ENCODE measurements around the gene TMEM214.

The TMEM214 gene

DNA sequence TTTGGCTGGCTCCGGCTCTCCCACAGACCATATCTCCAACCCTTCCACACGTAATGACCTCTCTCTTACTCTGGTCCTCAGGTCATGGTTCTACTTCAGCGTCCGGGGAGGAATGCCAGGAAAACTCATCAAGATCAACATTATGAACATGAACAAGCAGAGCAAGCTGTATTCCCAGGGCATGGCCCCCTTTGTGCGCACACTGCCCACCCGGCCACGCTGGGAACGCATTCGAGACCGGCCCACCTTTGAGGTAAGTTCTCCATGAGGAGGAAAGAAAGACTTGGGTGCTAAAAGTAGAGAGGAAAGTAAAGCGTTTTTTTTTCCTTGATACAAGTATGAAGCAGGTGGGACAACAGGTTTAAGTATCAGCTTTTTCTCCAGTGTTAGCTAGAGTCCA is 20.6 kb downstream of the TMEM214 start:
- Histone ChIP-seq H3K4me1 (ENCODE audit: control insufficient read depth, insufficient read depth, low read length, poor library complexity, severe bottlenecking) (peaks cover 16% of the 10 kb centered on the region), H3K9me3 (ENCODE audit: control insufficient read depth, low read length) (no peaks in the 10 kb centered on the region), H3K36me3 (ENCODE audit: control insufficient read depth, insufficient read depth, low read length) (peaks cover 50% of the 10 kb centered on the region), H3K27ac (ENCODE audit: low read depth, low read length, severe bottlenecking) (no peak overlapping the region), H3K4me3 (ENCODE audit: extremely low read depth, insufficient read depth, low read length, poor library complexity, severe bottlenecking) (no peak overlapping the region)
- 89 to 100% methylated on average over 8 to 11 of the region's 11 CpGs for WGBS, 2 experiments (ENCODE audit: insufficient coverage in 2 of 2)

DNA sequence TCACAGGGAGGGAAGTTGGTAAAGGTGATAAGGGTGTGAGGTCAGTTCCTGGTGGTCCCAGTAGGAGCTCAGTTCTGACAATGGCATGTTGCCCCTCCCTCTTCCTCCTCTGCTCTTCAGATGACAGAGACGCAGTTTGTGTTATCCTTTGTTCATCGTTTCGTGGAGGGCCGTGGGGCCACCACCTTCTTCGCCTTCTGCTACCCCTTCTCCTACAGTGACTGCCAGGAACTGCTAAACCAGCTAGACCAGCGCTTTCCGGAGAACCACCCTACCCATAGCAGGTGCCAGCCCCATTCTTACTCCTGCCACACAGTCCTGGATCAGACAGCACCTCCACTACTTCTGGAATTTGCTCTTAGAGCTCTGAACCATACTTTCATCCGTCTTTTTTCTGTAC is 21.0 kb downstream of the TMEM214 start:
- Histone ChIP-seq H3K36me3 (ENCODE audit: control insufficient read depth, insufficient read depth, low read length) (peaks cover 55% of the 10 kb centered on the region), H3K27ac (ENCODE audit: low read depth, low read length, severe bottlenecking) (no peak overlapping the region)
- 81 to 83% methylated on average over 6 to 8 of the region's 8 CpGs for WGBS, 2 experiments (ENCODE audit: insufficient coverage in 2 of 2)

DNA sequence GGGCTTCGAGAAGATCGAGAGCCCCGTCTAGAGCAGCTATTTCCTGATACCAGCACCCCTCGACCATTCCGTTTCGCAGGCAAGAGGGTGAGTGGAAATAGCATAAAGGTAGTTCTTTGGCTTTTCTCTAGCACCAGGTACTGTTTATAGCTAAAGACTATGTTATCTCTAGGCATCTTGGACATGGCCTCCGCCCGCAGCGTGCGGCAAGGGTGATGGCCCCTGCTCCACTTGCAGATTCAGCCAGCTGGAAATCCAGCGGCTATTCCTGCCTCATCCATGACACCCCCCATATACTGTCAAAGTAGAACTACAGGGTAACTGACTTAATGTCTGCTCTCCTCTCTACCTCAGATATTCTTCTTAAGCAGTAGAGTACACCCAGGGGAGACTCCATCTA is 22.0 kb downstream of the TMEM214 start:
- Histone ChIP-seq H3K27ac (ENCODE audit: low read depth, low read length, severe bottlenecking) (no peak overlapping the region), H3K36me3 (ENCODE audit: control insufficient read depth, insufficient read depth, low read length) (peaks cover 64% of the 10 kb centered on the region), H3K4me3 (ENCODE audit: extremely low read depth, insufficient read depth, low read length, poor library complexity, severe bottlenecking) (no peak overlapping the region), H3K9me3 (ENCODE audit: control insufficient read depth, low read length) (no peaks in the 10 kb centered on the region), H3K4me1 (ENCODE audit: control insufficient read depth, insufficient read depth, low read length, poor library complexity, severe bottlenecking) (peaks cover 8% of the 10 kb centered on the region)
- 94% methylated on average over 8 to 11 of the region's 11 CpGs for WGBS, 2 experiments (ENCODE audit: insufficient coverage in 2 of 2)

More for the DNA sequence above, 21.0 kb downstream of the TMEM214 start:
- peaks cover 16% of the 10 kb centered on the region for H3K4me1 ChIP-seq (ENCODE audit: control insufficient read depth, insufficient read depth, low read length, poor library complexity, severe bottlenecking)
- H3K9me3 ChIP-seq (ENCODE audit: control insufficient read depth, low read length) = no peaks in the 10 kb centered on the region
- H3K4me3 ChIP-seq (ENCODE audit: extremely low read depth, insufficient read depth, low read length, poor library complexity, severe bottlenecking) = no peak overlapping the region

DNA sequence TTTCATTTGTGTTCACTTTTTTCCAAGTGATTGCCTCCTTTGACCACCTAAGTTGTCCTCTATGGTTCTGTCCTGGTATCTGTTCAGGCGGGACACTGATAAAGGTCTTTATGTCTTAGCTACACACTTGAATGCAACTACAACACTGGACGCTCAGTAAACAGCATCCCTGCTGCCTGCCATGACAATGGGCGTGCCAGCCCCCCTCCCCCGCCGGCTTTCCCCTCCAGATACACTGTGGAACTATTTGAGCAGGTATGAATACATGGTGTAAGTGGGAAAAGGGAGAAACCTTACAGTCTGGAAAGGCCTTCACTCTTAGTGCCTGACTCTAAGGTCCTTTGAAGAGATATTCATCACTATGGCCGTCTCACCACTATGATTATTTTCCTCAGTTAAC is 24.4 kb downstream of the TMEM214 start:
- Histone ChIP-seq H3K4me1 (ENCODE audit: control insufficient read depth, insufficient read depth, low read length, poor library complexity, severe bottlenecking) (peaks cover 7% of the 10 kb centered on the region), H3K9me3 (ENCODE audit: control insufficient read depth, low read length) (no peaks in the 10 kb centered on the region), H3K36me3 (ENCODE audit: control insufficient read depth, insufficient read depth, low read length) (peaks cover 83% of the 10 kb centered on the region), H3K27ac (ENCODE audit: low read depth, low read length, severe bottlenecking) (no peak overlapping the region), H3K4me3 (ENCODE audit: extremely low read depth, insufficient read depth, low read length, poor library complexity, severe bottlenecking) (no peak overlapping the region)
- 94 to 100% methylated on average over 2 to 4 of the region's 6 CpGs for WGBS, 2 experiments (ENCODE audit: insufficient coverage in 2 of 2)

DNA sequence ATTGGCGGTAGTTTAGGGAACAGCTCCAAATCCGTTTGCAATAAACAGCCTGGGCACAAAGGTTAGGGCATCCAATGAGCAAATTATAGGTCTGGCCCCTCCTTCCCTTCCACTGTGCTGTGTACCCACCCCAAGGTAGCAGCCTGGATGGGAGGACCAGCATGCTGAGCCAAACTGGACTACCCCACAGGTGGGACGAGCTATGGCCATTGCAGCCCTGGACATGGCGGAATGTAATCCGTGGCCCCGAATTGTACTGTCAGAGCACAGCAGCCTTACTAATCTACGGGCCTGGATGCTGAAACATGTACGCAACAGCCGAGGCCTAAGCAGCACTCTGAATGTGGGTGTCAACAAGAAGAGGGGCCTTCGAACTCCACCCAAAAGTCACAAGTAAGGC is 25.4 kb downstream of the TMEM214 start:
- Histone ChIP-seq H3K4me1 (ENCODE audit: control insufficient read depth, insufficient read depth, low read length, poor library complexity, severe bottlenecking) (no peaks in the 10 kb centered on the region), H3K4me3 (ENCODE audit: extremely low read depth, insufficient read depth, low read length, poor library complexity, severe bottlenecking) (no peak overlapping the region), H3K36me3 (ENCODE audit: control insufficient read depth, insufficient read depth, low read length) (peaks cover 92% of the 10 kb centered on the region), H3K27ac (ENCODE audit: low read depth, low read length, severe bottlenecking) (no peak overlapping the region), H3K9me3 (ENCODE audit: control insufficient read depth, low read length) (no peaks in the 10 kb centered on the region)
- 94 to 97% methylated on average over 10 of the region's 10 CpGs for WGBS, 2 experiments (ENCODE audit: insufficient coverage in 2 of 2)

DNA sequence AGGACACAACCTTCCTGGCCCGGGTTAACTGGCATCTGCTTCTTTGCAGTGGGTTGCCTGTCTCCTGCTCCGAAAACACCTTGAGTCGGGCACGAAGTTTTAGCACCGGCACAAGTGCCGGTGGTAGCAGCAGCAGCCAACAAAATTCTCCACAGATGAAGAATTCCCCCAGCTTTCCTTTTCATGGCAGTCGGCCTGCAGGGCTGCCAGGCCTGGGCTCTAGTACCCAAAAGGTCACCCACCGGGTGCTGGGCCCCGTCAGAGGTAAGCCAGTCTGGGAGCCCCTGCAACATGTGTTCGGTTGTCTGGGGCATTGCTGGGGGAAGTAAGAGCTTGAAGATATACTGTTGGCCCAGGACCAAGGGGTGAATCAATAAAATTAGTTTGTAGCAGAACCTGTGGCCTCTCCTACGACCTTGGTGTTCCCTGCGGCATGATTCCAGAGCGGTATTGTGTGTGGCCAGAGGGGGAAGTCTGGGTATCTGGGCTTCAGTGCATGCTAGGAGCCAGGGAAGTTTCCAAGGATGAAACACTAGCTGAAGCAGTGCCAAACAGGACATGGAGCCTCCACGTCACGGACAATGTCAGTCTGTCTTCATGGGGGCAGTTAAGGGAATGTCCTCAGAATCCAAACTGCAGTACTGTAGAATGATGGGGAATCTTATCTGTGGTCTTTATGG is 26.5 kb downstream of the TMEM214 start:
- peaks cover 88% of the 10 kb centered on the region for H3K36me3 ChIP-seq (ENCODE audit: control insufficient read depth, insufficient read depth, low read length)
- no peak overlapping the region for H3K4me3 ChIP-seq (ENCODE audit: extremely low read depth, insufficient read depth, low read length, poor library complexity, severe bottlenecking)
- no peaks in the 10 kb centered on the region for H3K9me3 ChIP-seq (ENCODE audit: control insufficient read depth, low read length)
- 93 to 99% methylated on average over 12 to 13 of the region's 15 CpGs for WGBS, 2 experiments (ENCODE audit: insufficient coverage in 2 of 2)
- H3K4me1 ChIP-seq (ENCODE audit: control insufficient read depth, insufficient read depth, low read length, poor library complexity, severe bottlenecking) = no peaks in the 10 kb centered on the region
- H3K27ac ChIP-seq (ENCODE audit: low read depth, low read length, severe bottlenecking) = no peak overlapping the region

DNA sequence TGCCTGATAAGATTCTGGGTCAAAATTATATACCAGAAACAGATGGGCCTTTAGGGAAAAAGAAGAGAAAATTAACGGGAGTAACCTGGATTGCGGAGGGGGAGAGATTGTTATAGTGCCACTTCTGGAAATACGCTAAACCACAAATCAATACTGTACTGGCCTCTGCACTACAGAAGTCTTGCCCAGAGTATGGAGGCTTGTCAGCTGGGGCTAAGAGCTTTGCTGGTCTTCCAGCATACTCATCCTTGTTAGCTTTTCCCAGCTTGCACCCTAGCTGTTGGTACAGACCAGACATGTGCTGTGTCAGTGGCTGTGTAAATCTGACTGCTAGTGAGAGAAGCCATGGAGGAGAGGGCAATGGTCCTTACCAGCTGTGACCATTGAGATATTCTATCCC is 27.6 kb downstream of the TMEM214 start:
- Histone ChIP-seq H3K4me3 (ENCODE audit: extremely low read depth, insufficient read depth, low read length, poor library complexity, severe bottlenecking) (no peak overlapping the region), H3K36me3 (ENCODE audit: control insufficient read depth, insufficient read depth, low read length) (peaks cover 86% of the 10 kb centered on the region)
- 80 to 91% methylated on average over 2 to 3 of the region's 3 CpGs for WGBS, 2 experiments (ENCODE audit: insufficient coverage in 2 of 2)

DNA sequence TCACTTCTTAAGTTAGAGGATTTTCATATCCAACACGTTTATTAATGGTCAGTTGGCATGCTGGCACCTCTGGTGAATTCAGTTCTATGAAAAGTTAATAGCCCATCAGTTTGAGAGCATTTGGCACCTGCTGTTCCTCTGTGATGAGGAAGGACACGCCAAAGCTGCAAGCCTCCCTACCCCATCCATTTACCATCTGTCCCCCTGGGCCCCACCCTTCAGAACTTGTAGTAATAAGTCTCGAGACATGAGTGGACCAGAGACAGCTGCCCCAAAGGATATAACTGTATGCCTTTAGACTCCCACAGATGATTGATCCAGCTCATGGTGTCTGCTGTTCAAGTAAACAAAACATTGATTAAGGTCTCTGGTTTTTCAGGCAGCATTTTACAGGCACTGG is 32.4 kb downstream of the TMEM214 start:
- H3K4me1 ChIP-seq (ENCODE audit: control insufficient read depth, insufficient read depth, low read length, poor library complexity, severe bottlenecking) = peaks cover 9% of the 10 kb centered on the region
- H3K4me3 ChIP-seq (ENCODE audit: extremely low read depth, insufficient read depth, low read length, poor library complexity, severe bottlenecking) = no peak overlapping the region
- H3K27ac ChIP-seq (ENCODE audit: low read depth, low read length, severe bottlenecking) = no peak overlapping the region
- peaks cover 90% of the 10 kb centered on the region for H3K36me3 ChIP-seq (ENCODE audit: control insufficient read depth, insufficient read depth, low read length)
- no peaks in the 10 kb centered on the region for H3K9me3 ChIP-seq (ENCODE audit: control insufficient read depth, low read length)
- WGBS, 2 experiments (ENCODE audit: insufficient coverage in 2 of 2) = 100% methylated on average over 1 of the region's 3 CpGs

More for the DNA sequence above, 27.6 kb downstream of the TMEM214 start:
- H3K27ac ChIP-seq (ENCODE audit: low read depth, low read length, severe bottlenecking) = no peak overlapping the region
- H3K4me1 ChIP-seq (ENCODE audit: control insufficient read depth, insufficient read depth, low read length, poor library complexity, severe bottlenecking) = no peaks in the 10 kb centered on the region
- no peaks in the 10 kb centered on the region for H3K9me3 ChIP-seq (ENCODE audit: control insufficient read depth, low read length)

DNA sequence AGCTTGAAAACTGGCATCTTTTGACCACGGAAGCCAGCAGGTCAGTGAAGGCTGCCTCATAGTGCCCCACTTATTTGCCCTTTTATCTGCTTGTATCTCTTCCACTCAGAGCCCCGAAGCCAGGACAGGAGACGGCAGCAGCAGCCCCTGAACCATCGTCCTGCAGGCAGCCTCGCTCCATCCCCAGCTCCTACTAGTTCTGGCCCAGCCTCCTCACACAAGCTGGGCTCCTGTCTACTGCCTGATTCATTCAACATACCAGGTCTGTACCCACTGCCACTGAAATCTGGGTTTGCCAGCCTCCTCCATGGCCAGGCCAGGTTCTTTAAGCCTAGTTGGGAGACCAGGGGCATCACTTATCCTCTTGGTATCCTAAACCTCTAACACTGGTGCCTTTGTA is 34.6 kb downstream of the TMEM214 start:
- Histone ChIP-seq H3K4me1 (ENCODE audit: control insufficient read depth, insufficient read depth, low read length, poor library complexity, severe bottlenecking) (peaks cover 13% of the 10 kb centered on the region), H3K9me3 (ENCODE audit: control insufficient read depth, low read length) (no peaks in the 10 kb centered on the region), H3K27ac (ENCODE audit: low read depth, low read length, severe bottlenecking) (no peak overlapping the region), H3K4me3 (ENCODE audit: extremely low read depth, insufficient read depth, low read length, poor library complexity, severe bottlenecking) (no peak overlapping the region), H3K36me3 (ENCODE audit: control insufficient read depth, insufficient read depth, low read length) (peaks cover 77% of the 10 kb centered on the region)
- WGBS, 2 experiments (ENCODE audit: insufficient coverage in 2 of 2) = 92 to 98% methylated on average over 5 of the region's 5 CpGs

DNA sequence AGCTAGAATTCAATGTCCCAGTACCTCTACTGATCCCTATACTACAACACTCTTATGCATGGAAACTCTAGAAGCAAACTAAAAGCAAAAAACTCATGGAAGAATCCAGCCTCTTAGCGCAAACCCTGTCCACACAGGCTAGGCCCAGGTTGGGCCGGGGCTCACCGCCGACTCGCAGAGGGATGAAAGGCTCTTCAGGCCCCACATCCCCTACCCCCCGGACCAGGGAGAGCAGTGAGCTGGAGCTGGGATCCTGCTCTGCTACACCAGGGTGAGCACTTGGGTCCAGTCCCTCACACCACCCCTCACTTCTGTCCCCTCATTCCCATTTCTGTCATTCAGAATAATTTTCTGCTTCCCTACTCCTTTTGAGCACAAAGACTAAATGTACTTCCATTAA is 36.7 kb downstream of the TMEM214 start:
- Histone ChIP-seq H3K9me3 (ENCODE audit: control insufficient read depth, low read length) (no peaks in the 10 kb centered on the region), H3K4me1 (ENCODE audit: control insufficient read depth, insufficient read depth, low read length, poor library complexity, severe bottlenecking) (peaks cover 16% of the 10 kb centered on the region), H3K36me3 (ENCODE audit: control insufficient read depth, insufficient read depth, low read length) (peaks cover 61% of the 10 kb centered on the region), H3K4me3 (ENCODE audit: extremely low read depth, insufficient read depth, low read length, poor library complexity, severe bottlenecking) (peak overlapping the region; percentile 98), H3K27ac (ENCODE audit: low read depth, low read length, severe bottlenecking) (no peak overlapping the region)
- 85 to 94% methylated on average over 6 of the region's 6 CpGs for WGBS, 2 experiments (ENCODE audit: insufficient coverage in 2 of 2)

DNA sequence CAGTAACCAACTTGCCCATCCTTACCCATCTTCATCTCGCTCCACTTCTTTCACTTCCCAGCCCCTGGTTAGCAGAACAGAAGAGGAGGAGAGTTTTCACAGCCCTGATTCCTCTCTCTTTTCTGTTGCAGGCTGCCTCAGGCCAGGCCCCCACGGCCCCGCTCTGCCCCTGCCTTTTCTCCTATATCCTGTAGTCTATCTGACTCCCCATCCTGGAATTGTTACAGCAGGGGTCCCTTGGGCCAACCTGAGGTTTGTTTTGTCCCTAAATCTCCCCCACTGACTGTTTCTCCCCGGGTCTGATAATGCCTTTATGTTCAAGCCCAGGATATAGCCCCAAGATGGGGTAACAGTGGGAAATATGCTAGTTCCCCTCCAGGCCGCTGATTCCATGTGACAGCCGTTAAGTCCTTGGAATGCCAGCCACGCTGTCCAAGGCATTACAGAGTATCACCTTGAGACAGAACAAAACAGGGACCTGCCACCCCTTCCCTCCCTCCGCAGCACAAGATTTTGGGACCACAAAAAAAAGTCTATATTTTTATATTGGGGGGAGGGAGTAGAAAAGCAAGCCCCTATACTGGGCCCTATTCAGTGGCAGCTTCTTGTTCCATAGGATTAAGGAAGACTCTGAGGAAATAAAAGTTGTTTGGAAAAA is 37.3 kb downstream of the TMEM214 start:
- H3K4me3 ChIP-seq (ENCODE audit: extremely low read depth, insufficient read depth, low read length, poor library complexity, severe bottlenecking) = peak overlapping the region; percentile 98
- peaks cover 16% of the 10 kb centered on the region for H3K4me1 ChIP-seq (ENCODE audit: control insufficient read depth, insufficient read depth, low read length, poor library complexity, severe bottlenecking)
- 94% methylated on average over 3 to 7 of the region's 8 CpGs for WGBS, 2 experiments (ENCODE audit: insufficient coverage in 2 of 2)
- H3K9me3 ChIP-seq (ENCODE audit: control insufficient read depth, low read length) = no peaks in the 10 kb centered on the region
- H3K27ac ChIP-seq (ENCODE audit: low read depth, low read length, severe bottlenecking) = no peak overlapping the region
- H3K36me3 ChIP-seq (ENCODE audit: control insufficient read depth, insufficient read depth, low read length) = peaks cover 56% of the 10 kb centered on the region

Data from mesodermal cell (in vitro differentiated cells).